GM21526 (cell line): ENCODE data around the gene STRA6.
"Not testable (repeated sequence)": the region's sequence is repeated elsewhere in the genome, so short reads cannot be mapped to it uniquely, and the experiment has no call there.

Source experiments
- ATAC-seq: cut with Tn5 transposase; IDR thresholded peaks from one replicate; pipeline ENCODE4 v1.9.1; 2021; ENCODE audit warnings: moderate library complexity; ENCODE audit not compliant: unreplicated experiment, low FRiP score

The STRA6 gene

GRCh38 chr15:74170875-74171578, 31.6 kb downstream of the STRA6 start:
- ATAC-seq = no peak

- no peak for ATAC-seq
Measured at GRCh38 chr15:74170071-74170844, 32.3 kb downstream of the STRA6 start.

GRCh38 chr15:74168711-74169126, 33.9 kb downstream of the STRA6 start:
- no peak for ATAC-seq

- ATAC-seq = no peak
Measured at GRCh38 chr15:74167891-74168331, 34.7 kb downstream of the STRA6 start.

GRCh38 chr15:74165461-74165860, 37.1 kb downstream of the STRA6 start:
- ATAC-seq = no peak

- not testable (repeated sequence) for ATAC-seq
Measured at GRCh38 chr15:74162195-74162536, 40.4 kb downstream of the STRA6 start.

GRCh38 chr15:74160390-74160789, 42.2 kb downstream of the STRA6 start:
- ATAC-seq = not testable (repeated sequence)

- no peak for ATAC-seq
Measured at GRCh38 chr15:74159773-74160172, 42.8 kb downstream of the STRA6 start.

- ATAC-seq = no peak
Measured at GRCh38 chr15:74158855-74159650, 43.5 kb downstream of the STRA6 start.

- ATAC-seq = no peak
Measured at GRCh38 chr15:74157868-74158827, 44.4 kb downstream of the STRA6 start.

- ATAC-seq = no peak
Measured at GRCh38 chr15:74156678-74157411, 45.7 kb downstream of the STRA6 start.

- ATAC-seq = no peak
Measured at GRCh38 chr15:74155766-74156417, 46.7 kb downstream of the STRA6 start.

GRCh38 chr15:74147051-74147450, 55.5 kb downstream of the STRA6 start:
- no peak for ATAC-seq

- no peak for ATAC-seq
Measured at GRCh38 chr15:74146277-74146800, 56.2 kb downstream of the STRA6 start.

GRCh38 chr15:74144153-74144775, 58.3 kb downstream of the STRA6 start:
- no peak for ATAC-seq

GRCh38 chr15:74141591-74141990, 61.0 kb downstream of the STRA6 start:
- no peak for ATAC-seq

GRCh38 chr15:74138642-74139041, 63.9 kb downstream of the STRA6 start:
- no peak for ATAC-seq

GRCh38 chr15:74137537-74137894, 65.1 kb downstream of the STRA6 start:
- no peak for ATAC-seq
